ENCODE data around the gene PROS1. TPM values are rescaled to one million over a fixed set of nuclear protein-coding genes. Genes with fewer than 3 reads are reported as not detected.

PROS1 gene
- total and polyA plus RNA-seq, 3 donors from 2014 or later: 14.3 to 28.4 (median 17.0) TPM

GRCh38 chr3:94012185-94012584 lies 38.5 kb upstream of the PROS1 start:
- no peak for TF ChIP-seq CTCF (IDR thresholded peaks at IDR 0.05)
- no peak for TF ChIP-seq POLR2A (IDR thresholded peaks at IDR 0.05)
- DNase-seq: no peak
- intact Hi-C loops (cut with DNase I; ENCODE audit: low total_unique reads): no loop called here
- Histone ChIP-seq H3K27ac (no peak overlapping the region), H3K36me3 (ENCODE audit: low read depth, missing control alignments) (no peaks in the 10 kb centered on the region), H3K9me3 (no peaks in the 10 kb centered on the region), H3K4me1 (no peaks in the 10 kb centered on the region), H3K4me3 (no peak overlapping the region), H3K27me3 (no peaks in the 10 kb centered on the region)
- 75 to 94% methylated on average over 1 of the region's 1 CpG for WGBS, 2 donors

- intact Hi-C loops (cut with DNase I; ENCODE audit: low total_unique reads): no loop called here
- Histone ChIP-seq H3K27ac (no peak overlapping the region), H3K36me3 (ENCODE audit: low read depth, missing control alignments) (no peaks in the 10 kb centered on the region), H3K4me3 (no peak overlapping the region), H3K9me3 (no peaks in the 10 kb centered on the region), H3K4me1 (no peaks in the 10 kb centered on the region), H3K27me3 (no peaks in the 10 kb centered on the region)
- TF ChIP-seq POLR2A (IDR thresholded peaks at IDR 0.05) (no peak), CTCF (IDR thresholded peaks at IDR 0.05) (no peak)
- no peak for DNase-seq
- WGBS, 2 donors: 89% methylated on average over 3 of the region's 3 CpGs
These were observed 37.6 kb upstream of the PROS1 start for GRCh38 chr3:94011233-94011711.

GRCh38 chr3:94009608-94010007 lies 35.9 kb upstream of the PROS1 start:
- intact Hi-C loops (cut with DNase I; ENCODE audit: low total_unique reads): no loop called here
- Histone ChIP-seq H3K27me3 (no peaks in the 10 kb centered on the region), H3K27ac (no peak overlapping the region), H3K36me3 (ENCODE audit: low read depth, missing control alignments) (no peaks in the 10 kb centered on the region), H3K4me3 (no peak overlapping the region), H3K9me3 (no peaks in the 10 kb centered on the region), H3K4me1 (no peaks in the 10 kb centered on the region)
- WGBS, 2 donors: 88 to 89% methylated on average over 2 of the region's 2 CpGs
- DNase-seq: no peak
- TF ChIP-seq CTCF (IDR thresholded peaks at IDR 0.05): no peak
- TF ChIP-seq POLR2A (IDR thresholded peaks at IDR 0.05): no peak

GRCh38 chr3:94008253-94008652 lies 34.6 kb upstream of the PROS1 start:
- Histone ChIP-seq H3K9me3 (no peaks in the 10 kb centered on the region), H3K4me1 (no peaks in the 10 kb centered on the region), H3K27me3 (no peaks in the 10 kb centered on the region), H3K27ac (no peak overlapping the region), H3K36me3 (ENCODE audit: low read depth, missing control alignments) (no peaks in the 10 kb centered on the region), H3K4me3 (no peak overlapping the region)
- TF ChIP-seq POLR2A (IDR thresholded peaks at IDR 0.05): no peak
- no peak for TF ChIP-seq CTCF (IDR thresholded peaks at IDR 0.05)
- no peak for DNase-seq
- 93% methylated on average over 2 of the region's 2 CpGs for WGBS, 2 donors
- intact Hi-C loops (cut with DNase I; ENCODE audit: low total_unique reads): no loop called here

- intact Hi-C loops (cut with DNase I; ENCODE audit: low total_unique reads): loop anchor here (5.0 kb wide), 1 partner anchor 63 kb away; no protein-coding TSS in a partner anchor
These were observed 30.7 kb upstream of the PROS1 start for GRCh38 chr3:94004301-94004910.

More at GRCh38 chr3:94004301-94004910, 30.7 kb upstream of the PROS1 start:
- DNase-seq: no peak
- Histone ChIP-seq H3K9me3 (no peaks in the 10 kb centered on the region), H3K27me3 (no peaks in the 10 kb centered on the region), H3K36me3 (ENCODE audit: low read depth, missing control alignments) (no peaks in the 10 kb centered on the region), H3K4me1 (peaks cover 7% of the 10 kb centered on the region), H3K27ac (no peak overlapping the region), H3K4me3 (no peak overlapping the region)
- TF ChIP-seq CTCF (IDR thresholded peaks at IDR 0.05): peak; percentile 35 to 77 (median 61)
- TF ChIP-seq POLR2A (IDR thresholded peaks at IDR 0.05): no peak
- WGBS, 2 donors: 26 to 36% methylated on average over 4 of the region's 4 CpGs
